Measurements from ENCODE around the gene CYTH2.
"Not testable (repeated sequence)": the region's sequence is repeated elsewhere in the genome, so short reads cannot be mapped to it uniquely, and the experiment has no call there.

The CYTH2 gene

DNA sequence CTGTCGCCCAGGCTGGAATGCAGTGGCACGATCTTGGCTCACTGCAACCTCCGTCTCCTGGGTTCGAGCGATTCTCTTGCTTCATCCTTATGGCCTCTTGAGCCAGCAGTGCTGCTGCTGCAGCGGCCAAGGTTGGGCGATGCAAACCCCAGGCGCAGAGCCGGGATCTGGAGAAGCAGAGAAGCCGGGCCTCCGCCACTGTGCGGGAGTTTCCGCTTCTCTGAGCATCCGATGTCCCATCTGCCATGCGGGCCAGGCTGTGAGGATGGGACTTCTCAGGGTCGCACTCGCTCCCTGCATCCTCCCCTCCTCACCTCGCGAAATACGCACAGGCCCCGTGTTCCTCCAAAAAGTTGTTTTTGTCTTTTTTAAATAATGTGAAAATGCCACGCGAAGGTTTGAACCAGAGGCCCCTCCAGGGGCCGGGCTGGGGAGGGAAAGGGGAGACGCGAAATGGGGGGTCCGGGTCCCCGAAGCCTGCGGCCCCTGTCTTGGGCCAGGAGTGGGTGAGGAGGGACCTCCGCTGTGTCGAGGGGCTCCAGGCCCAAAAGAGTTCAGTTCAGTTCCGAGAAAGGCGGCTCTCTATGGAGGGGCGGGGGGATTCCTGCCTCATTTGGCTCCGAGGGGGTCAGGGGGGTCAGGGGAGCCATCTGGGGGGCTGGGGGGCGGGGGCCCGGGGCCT lies 15.9 kb downstream of the CYTH2 start:
- TF ChIP-seq ESRRG (CRISPR knock-in tag; IDR thresholded peaks at IDR 0.05) (no peak), RARB (CRISPR knock-in tag; IDR thresholded peaks at IDR 0.05) (no peak), ZC3H10 (CRISPR knock-in tag; IDR thresholded peaks at IDR 0.05) (no peak), ZFP30 (CRISPR knock-in tag; IDR thresholded peaks at IDR 0.05) (no peak), TCF4 (CRISPR knock-in tag; IDR thresholded peaks at IDR 0.05; ENCODE audit: borderline replicate concordance) (no peak), CSDC2 (CRISPR knock-in tag; IDR thresholded peaks at IDR 0.05) (no peak), ZNF70 (CRISPR knock-in tag; IDR thresholded peaks at IDR 0.05) (no peak), SNAI2 (CRISPR knock-in tag; IDR thresholded peaks at IDR 0.05) (no peak), ZNF565 (CRISPR knock-in tag; conservative IDR thresholded peaks at IDR 0.05; ENCODE audit: low read depth) (no peak), OSR1 (CRISPR knock-in tag; IDR thresholded peaks at IDR 0.05) (no peak), ARNTL (CRISPR knock-in tag; IDR thresholded peaks at IDR 0.05; ENCODE audit: borderline replicate concordance, low read depth) (no peak), BACH2 (CRISPR knock-in tag; IDR thresholded peaks at IDR 0.05; ENCODE audit: borderline replicate concordance) (no peak)
- TF ChIP-seq, protein P1, sequence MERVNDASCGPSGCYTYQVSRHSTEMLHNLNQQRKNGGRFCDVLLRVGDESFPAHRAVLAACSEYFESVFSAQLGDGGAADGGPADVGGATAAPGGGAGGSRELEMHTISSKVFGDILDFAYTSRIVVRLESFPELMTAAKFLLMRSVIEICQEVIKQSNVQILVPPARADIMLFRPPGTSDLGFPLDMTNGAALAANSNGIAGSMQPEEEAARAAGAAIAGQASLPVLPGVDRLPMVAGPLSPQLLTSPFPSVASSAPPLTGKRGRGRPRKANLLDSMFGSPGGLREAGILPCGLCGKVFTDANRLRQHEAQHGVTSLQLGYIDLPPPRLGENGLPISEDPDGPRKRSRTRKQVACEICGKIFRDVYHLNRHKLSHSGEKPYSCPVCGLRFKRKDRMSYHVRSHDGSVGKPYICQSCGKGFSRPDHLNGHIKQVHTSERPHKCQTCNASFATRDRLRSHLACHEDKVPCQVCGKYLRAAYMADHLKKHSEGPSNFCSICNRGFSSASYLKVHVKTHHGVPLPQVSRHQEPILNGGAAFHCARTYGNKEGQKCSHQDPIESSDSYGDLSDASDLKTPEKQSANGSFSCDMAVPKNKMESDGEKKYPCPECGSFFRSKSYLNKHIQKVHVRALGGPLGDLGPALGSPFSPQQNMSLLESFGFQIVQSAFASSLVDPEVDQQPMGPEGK (CRISPR knock-in tag; IDR thresholded peaks at IDR 0.05; ENCODE audit: borderline replicate concordance), result no peak

DNA sequence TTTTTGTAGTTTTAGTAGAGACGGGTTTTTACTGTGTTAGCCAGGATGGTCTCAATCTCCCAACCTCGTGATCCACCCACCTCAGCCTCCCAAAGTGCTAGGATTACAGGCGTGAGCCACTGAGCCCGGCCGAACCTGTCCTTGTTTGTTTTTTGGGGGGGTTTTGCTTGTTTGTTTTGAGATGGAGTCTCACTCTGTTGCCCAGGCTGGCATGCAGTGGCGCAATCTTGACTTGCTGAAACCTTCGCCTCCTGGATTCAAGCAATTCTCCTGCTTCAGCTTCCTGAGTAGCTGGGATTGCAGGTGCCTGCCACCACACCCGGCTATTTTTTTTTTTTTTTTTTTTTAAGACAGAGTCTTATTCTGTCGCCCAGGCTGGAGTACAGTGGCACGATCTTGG lies 17.5 kb downstream of the CYTH2 start:
- not testable (repeated sequence) for ATAC-seq

More for the DNA sequence above, 15.9 kb downstream of the CYTH2 start:
- ATAC-seq, result no peak

DNA sequence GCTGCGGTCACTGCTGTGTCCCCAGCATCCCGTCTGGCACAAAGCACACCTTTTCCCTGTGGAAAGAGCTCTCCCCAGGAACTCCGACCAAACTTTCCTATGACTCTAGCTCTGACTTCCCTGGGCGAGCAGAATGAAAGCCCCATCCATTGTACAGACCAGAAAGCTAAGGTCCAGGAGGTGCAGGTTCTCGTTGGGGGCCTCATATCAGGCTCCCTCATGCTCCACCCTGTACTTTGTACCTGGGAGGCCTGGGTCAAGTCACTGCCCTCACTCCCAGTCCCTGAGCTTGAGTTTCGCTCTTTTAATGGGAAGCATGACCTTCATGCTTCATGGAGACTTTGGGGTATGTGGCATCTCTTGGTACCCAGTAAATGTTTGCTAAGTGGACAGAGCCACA lies 18.4 kb downstream of the CYTH2 start:
- TF ChIP-seq, protein P2, sequence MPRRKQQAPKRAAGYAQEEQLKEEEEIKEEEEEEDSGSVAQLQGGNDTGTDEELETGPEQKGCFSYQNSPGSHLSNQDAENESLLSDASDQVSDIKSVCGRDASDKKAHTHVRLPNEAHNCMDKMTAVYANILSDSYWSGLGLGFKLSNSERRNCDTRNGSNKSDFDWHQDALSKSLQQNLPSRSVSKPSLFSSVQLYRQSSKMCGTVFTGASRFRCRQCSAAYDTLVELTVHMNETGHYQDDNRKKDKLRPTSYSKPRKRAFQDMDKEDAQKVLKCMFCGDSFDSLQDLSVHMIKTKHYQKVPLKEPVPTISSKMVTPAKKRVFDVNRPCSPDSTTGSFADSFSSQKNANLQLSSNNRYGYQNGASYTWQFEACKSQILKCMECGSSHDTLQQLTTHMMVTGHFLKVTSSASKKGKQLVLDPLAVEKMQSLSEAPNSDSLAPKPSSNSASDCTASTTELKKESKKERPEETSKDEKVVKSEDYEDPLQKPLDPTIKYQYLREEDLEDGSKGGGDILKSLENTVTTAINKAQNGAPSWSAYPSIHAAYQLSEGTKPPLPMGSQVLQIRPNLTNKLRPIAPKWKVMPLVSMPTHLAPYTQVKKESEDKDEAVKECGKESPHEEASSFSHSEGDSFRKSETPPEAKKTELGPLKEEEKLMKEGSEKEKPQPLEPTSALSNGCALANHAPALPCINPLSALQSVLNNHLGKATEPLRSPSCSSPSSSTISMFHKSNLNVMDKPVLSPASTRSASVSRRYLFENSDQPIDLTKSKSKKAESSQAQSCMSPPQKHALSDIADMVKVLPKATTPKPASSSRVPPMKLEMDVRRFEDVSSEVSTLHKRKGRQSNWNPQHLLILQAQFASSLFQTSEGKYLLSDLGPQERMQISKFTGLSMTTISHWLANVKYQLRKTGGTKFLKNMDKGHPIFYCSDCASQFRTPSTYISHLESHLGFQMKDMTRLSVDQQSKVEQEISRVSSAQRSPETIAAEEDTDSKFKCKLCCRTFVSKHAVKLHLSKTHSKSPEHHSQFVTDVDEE (CRISPR knock-in tag; IDR thresholded peaks at IDR 0.05), result no peak
- TF ChIP-seq, protein P3, sequence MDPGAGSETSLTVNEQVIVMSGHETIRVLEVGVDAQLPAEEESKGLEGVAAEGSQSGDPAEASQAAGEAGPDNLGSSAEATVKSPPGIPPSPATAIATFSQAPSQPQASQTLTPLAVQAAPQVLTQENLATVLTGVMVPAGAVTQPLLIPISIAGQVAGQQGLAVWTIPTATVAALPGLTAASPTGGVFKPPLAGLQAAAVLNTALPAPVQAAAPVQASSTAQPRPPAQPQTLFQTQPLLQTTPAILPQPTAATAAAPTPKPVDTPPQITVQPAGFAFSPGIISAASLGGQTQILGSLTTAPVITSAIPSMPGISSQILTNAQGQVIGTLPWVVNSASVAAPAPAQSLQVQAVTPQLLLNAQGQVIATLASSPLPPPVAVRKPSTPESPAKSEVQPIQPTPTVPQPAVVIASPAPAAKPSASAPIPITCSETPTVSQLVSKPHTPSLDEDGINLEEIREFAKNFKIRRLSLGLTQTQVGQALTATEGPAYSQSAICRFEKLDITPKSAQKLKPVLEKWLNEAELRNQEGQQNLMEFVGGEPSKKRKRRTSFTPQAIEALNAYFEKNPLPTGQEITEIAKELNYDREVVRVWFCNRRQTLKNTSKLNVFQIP (CRISPR knock-in tag; IDR thresholded peaks at IDR 0.05; ENCODE audit: borderline replicate concordance, low read depth), result no peak
- TF ChIP-seq, protein P4, sequence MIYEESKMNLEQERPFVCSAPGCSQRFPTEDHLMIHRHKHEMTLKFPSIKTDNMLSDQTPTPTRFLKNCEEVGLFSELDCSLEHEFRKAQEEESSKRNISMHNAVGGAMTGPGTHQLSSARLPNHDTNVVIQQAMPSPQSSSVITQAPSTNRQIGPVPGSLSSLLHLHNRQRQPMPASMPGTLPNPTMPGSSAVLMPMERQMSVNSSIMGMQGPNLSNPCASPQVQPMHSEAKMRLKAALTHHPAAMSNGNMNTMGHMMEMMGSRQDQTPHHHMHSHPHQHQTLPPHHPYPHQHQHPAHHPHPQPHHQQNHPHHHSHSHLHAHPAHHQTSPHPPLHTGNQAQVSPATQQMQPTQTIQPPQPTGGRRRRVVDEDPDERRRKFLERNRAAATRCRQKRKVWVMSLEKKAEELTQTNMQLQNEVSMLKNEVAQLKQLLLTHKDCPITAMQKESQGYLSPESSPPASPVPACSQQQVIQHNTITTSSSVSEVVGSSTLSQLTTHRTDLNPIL (CRISPR knock-in tag; IDR thresholded peaks at IDR 0.05; ENCODE audit: low read depth), result no peak; the same call in 1 of the 2 replicates
- no peak for TF ChIP-seq PPARA (CRISPR knock-in tag; IDR thresholded peaks at IDR 0.05; ENCODE audit: borderline replicate concordance)
- ATAC-seq, result peak; percentile 9; the same call in 2 of the 3 replicates

DNA sequence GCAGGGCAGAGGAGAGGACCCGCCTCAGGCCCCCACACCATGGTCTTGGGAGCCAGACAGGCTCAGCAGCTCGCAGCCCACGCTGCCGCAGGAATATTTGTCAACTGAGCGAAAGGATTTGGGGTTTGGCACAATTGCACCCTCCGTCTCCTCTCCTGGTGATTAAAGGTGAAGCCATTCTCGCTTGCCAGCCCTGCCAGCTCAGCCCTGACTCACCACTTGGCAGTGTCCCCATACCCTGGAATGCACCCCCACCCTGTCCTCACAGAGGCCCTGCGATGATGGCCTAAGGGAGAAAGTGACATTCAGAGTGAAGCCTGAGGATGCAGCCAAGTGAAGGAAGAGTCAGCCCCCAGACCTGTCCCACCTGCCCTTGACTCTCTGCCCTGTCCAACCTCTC lies 18.8 kb downstream of the CYTH2 start:
- ATAC-seq, result peak; percentile 53
- TF ChIP-seq PPARA (CRISPR knock-in tag; IDR thresholded peaks at IDR 0.05; ENCODE audit: borderline replicate concordance) (no peak), ARNTL (CRISPR knock-in tag; IDR thresholded peaks at IDR 0.05; ENCODE audit: borderline replicate concordance, low read depth) (no peak), ISL1 (CRISPR knock-in tag; IDR thresholded peaks at IDR 0.05) (no peak), OSR1 (CRISPR knock-in tag; IDR thresholded peaks at IDR 0.05) (no peak), RARB (CRISPR knock-in tag; IDR thresholded peaks at IDR 0.05) (no peak), CSDC2 (CRISPR knock-in tag; IDR thresholded peaks at IDR 0.05) (no peak), TCF4 (CRISPR knock-in tag; IDR thresholded peaks at IDR 0.05; ENCODE audit: borderline replicate concordance) (no peak), ZNF8 (CRISPR knock-in tag; IDR thresholded peaks at IDR 0.05) (no peak), ZFP3 (CRISPR knock-in tag; IDR thresholded peaks at IDR 0.05) (no peak), ZNF70 (CRISPR knock-in tag; IDR thresholded peaks at IDR 0.05) (no peak), ESRRG (CRISPR knock-in tag; IDR thresholded peaks at IDR 0.05) (no peak), GLIS3 (CRISPR knock-in tag; IDR thresholded peaks at IDR 0.05) (no peak)
- TF ChIP-seq, protein P5, sequence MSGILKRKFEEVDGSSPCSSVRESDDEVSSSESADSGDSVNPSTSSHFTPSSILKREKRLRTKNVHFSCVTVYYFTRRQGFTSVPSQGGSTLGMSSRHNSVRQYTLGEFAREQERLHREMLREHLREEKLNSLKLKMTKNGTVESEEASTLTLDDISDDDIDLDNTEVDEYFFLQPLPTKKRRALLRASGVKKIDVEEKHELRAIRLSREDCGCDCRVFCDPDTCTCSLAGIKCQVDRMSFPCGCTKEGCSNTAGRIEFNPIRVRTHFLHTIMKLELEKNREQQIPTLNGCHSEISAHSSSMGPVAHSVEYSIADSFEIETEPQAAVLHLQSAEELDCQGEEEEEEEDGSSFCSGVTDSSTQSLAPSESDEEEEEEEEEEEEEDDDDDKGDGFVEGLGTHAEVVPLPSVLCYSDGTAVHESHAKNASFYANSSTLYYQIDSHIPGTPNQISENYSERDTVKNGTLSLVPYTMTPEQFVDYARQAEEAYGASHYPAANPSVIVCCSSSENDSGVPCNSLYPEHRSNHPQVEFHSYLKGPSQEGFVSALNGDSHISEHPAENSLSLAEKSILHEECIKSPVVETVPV (CRISPR knock-in tag; IDR thresholded peaks at IDR 0.05), result no peak
- TF ChIP-seq, protein P2 (CRISPR knock-in tag; IDR thresholded peaks at IDR 0.05), result no peak
- TF ChIP-seq, protein P3 (CRISPR knock-in tag; IDR thresholded peaks at IDR 0.05; ENCODE audit: borderline replicate concordance, low read depth), result no peak
